HCT116 (cell line): ENCODE data around the gene RBM46. TPM values are rescaled to one million over a fixed set of nuclear protein-coding genes. Genes with fewer than 3 reads are reported as not detected.

Source experiments
- ATAC-seq: fragments of 200-7000 bp; cut with Tn5 transposase; 2 replicates; pipeline ENCODE4 v1.9.1; 2020; ENCODE audit warnings: mild to moderate bottlenecking, moderate library complexity
- BruUV-seq: library from RNA; stranded (reverse); fragments of 400-500 nt; replicated peaks from 2 replicates; lab custom pipeline; 2021; lab: Mats Ljungman, UMichigan
- CTCF ChIA-PET: fragments of 300-600 bp; sonication (Branson Sonifier 250); formaldehyde crosslinking; loops from one replicate; lab custom pipeline; 2021; ENCODE audit warnings: antibody characterized with exemption; lab: Charles Lee
- POLR2A ChIA-PET: fragments of 300-600, 350-600 bp; sonication (Branson Sonifier 250); formaldehyde crosslinking; loops from one replicate; lab custom pipeline; 2021; ENCODE audit warnings: antibody characterized with exemption; lab: Charles Lee
- RAD21 ChIA-PET, 2 experiments: fragments of 300-600 bp; sonication (Branson Sonifier 250); formaldehyde crosslinking; loops; one replicate each; lab custom pipeline; 2023; ENCODE audit warnings: low total read pairs in 2 of 2; ENCODE audit not compliant: uncharacterized antibody in 2 of 2, unreplicated experiment in 2 of 2, low non-redundant PET in 1 of 2; lab: Charles Lee
- DNase-seq: peaks from one replicate; pipeline ENCODE4 v3.0.0-alpha.2; 2010; ENCODE audit warnings: low read depth, low spot score
- H2AFZ ChIP-seq: fragments of 200-600 bp; shearing (Covaris generic), sonication (generic); 2 replicates; pipeline ENCODE4 v1.6.1; 2017; ENCODE audit warnings: low read depth, mixed run types, mixed read lengths, antibody characterized with exemption, low read length; ENCODE audit not compliant: poor library complexity, severe bottlenecking
- H3K27ac ChIP-seq: 2 replicates; pipeline ENCODE4 v1.5.1; 2012; ENCODE audit warnings: low read depth, low read length
- H3K27me3 ChIP-seq: fragments of 200-600 bp; sonication (generic); 2 replicates; pipeline ENCODE4 v1.6.1; 2016; ENCODE audit warnings: mixed run types, low read length, mixed read lengths; ENCODE audit not compliant: insufficient read depth
- H3K36me3 ChIP-seq, 2 experiments: fragments of 200-500 bp in 1 of 2; fragments of 200-600 bp in 1 of 2; sonication (Bioruptor generic) in 1 of 2; sonication (generic) in 1 of 2; 2 replicates each; pipeline versions ENCODE4 v1.5.1 to v1.6.1; 2014 to 2016; ENCODE audit warnings: low read length in 2 of 2, inconsistent platforms in 1 of 2, mixed read lengths in 1 of 2, mixed run types in 1 of 2; ENCODE audit not compliant: insufficient read depth in 2 of 2, control insufficient read depth in 1 of 2
- H3K4me1 ChIP-seq, 2 experiments: fragments of 200-600 bp in 1 of 2; sonication (generic) in 1 of 2; 2 replicates each; pipeline versions ENCODE4 v1.5.1 to v1.6.1; 2012 to 2017; ENCODE audit warnings: low read length in 2 of 2, inconsistent platforms in 1 of 2, mild to moderate bottlenecking in 1 of 2, mixed read lengths in 1 of 2, mixed run types in 1 of 2, moderate library complexity in 1 of 2; ENCODE audit not compliant: insufficient read depth in 2 of 2, control insufficient read depth in 1 of 2
- H3K4me2 ChIP-seq: fragments of 200-600 bp; sonication (generic); 2 replicates; pipeline ENCODE4 v1.6.1; 2017; ENCODE audit warnings: mixed run types, low read length, mixed read lengths
- H3K4me3 ChIP-seq, 2 experiments: fragments of 200-600 bp in 1 of 2; sonication (generic) in 1 of 2; replicated peaks in 1 of 2; 2 replicates each; pipeline ENCODE4 v1.5.1; 2011 to 2016; ENCODE audit warnings: low read length in 2 of 2, control low read depth in 1 of 2, low read depth in 1 of 2, mild to moderate bottlenecking in 1 of 2, mixed read lengths in 1 of 2, mixed run types in 1 of 2
- H3K79me2 ChIP-seq: fragments of 200-600 bp; sonication (generic); 2 replicates; pipeline ENCODE4 v1.6.1; 2017; ENCODE audit warnings: mild to moderate bottlenecking, mixed run types, low read length, moderate library complexity, mixed read lengths; ENCODE audit not compliant: insufficient read depth
- H3K9ac ChIP-seq: fragments of 200-600 bp; sonication (generic); 2 replicates; pipeline ENCODE4 v1.6.1; 2016; ENCODE audit warnings: low read length, mixed read lengths
- H3K9me2 ChIP-seq: fragments of 200-600 bp; sonication (generic), shearing (Covaris generic); 2 replicates; pipeline ENCODE4 v1.6.1; 2017; ENCODE audit warnings: mixed run types, mild to moderate bottlenecking, moderate library complexity; ENCODE audit not compliant: insufficient read depth
- H3K9me3 ChIP-seq, 2 experiments: fragments of 200-500 bp in 1 of 2; fragments of 200-600 bp in 1 of 2; sonication (Bioruptor generic) in 1 of 2; sonication (generic) in 1 of 2; 2 replicates each; pipeline ENCODE4 v1.6.1; 2014 to 2017; ENCODE audit warnings: low read length in 2 of 2, mixed read lengths in 2 of 2, inconsistent platforms in 1 of 2, low read depth in 1 of 2, mild to moderate bottlenecking in 1 of 2, mixed run types in 1 of 2, moderate library complexity in 1 of 2; ENCODE audit not compliant: control insufficient read depth in 1 of 2, insufficient read depth in 1 of 2
- H4K20me1 ChIP-seq: fragments of 200-600 bp; sonication (generic), shearing (Covaris generic); 2 replicates; pipeline ENCODE4 v1.6.1; 2017; ENCODE audit warnings: mixed run types, mild to moderate bottlenecking, moderate library complexity; ENCODE audit not compliant: insufficient read depth
- CBX3 ChIP-seq: IDR thresholded peaks from 2 replicates; pipeline ENCODE4 v1.6.1; 2012; ENCODE audit warnings: low read depth
- CEBPB ChIP-seq: IDR thresholded peaks from 2 replicates; pipeline ENCODE4 v1.6.1; 2012; ENCODE audit warnings: low read depth
- EGR1 ChIP-seq: IDR thresholded peaks from 2 replicates; pipeline ENCODE4 v1.6.1; 2012; ENCODE audit warnings: low read depth
- JUND ChIP-seq: IDR thresholded peaks from 2 replicates; pipeline ENCODE4 v1.6.1; 2012
- POLR2AphosphoS5 ChIP-seq: IDR thresholded peaks from 2 replicates; pipeline ENCODE4 v1.6.1; 2011; ENCODE audit warnings: mild to moderate bottlenecking, low read depth, low read length, moderate library complexity
- SIN3A ChIP-seq: IDR thresholded peaks from 2 replicates; pipeline ENCODE4 v1.6.1; 2012; ENCODE audit warnings: low read depth
- SRF ChIP-seq: IDR thresholded peaks from 2 replicates; pipeline ENCODE4 v1.6.1; 2012; ENCODE audit warnings: low read depth
- ZFX ChIP-seq: fragments of 450-650 bp; IDR thresholded peaks from 2 replicates; pipeline ENCODE4 v1.6.1; 2017
- intact Hi-C: fragments of 100-400 bp; cut with micrococcal nuclease; formaldehyde crosslinking; loops from 2 replicates; pipeline ENCODE4 v1.10.0; 2022
- total RNA-seq: library from RNA; stranded (reverse); gene quantifications from one replicate; pipeline ENCODE4 v1.2.1, GENCODE V29; 2021; ENCODE audit not compliant: unreplicated experiment
- TF ChIP-seq, protein P1 (sequence below): IDR thresholded peaks from 2 replicates; pipeline ENCODE4 v1.6.1; 2012
- TF ChIP-seq, protein P2 (sequence below): IDR thresholded peaks from 2 replicates; pipeline ENCODE4 v1.6.1; 2012
- TF ChIP-seq, protein P3 (sequence below), 3 experiments: fragments of 200-600 bp in 1 of 3; sonication (generic) in 1 of 3; IDR thresholded peaks in 2 of 3; conservative IDR thresholded peaks in 1 of 3; 2 replicates each; pipeline ENCODE4 v1.5.1; 2012 to 2017; ENCODE audit warnings: low read depth in 2 of 3, low read length in 2 of 3, antibody characterized with exemption in 1 of 3, borderline replicate concordance in 1 of 3, control low read depth in 1 of 3, mild to moderate bottlenecking in 1 of 3, mixed read lengths in 1 of 3, mixed run types in 1 of 3, moderate library complexity in 1 of 3; ENCODE audit not compliant: insufficient read depth in 1 of 3

Gene RBM46
- total RNA-seq, 1 experiment from 2014 or later, result 0.39 TPM

DNA sequence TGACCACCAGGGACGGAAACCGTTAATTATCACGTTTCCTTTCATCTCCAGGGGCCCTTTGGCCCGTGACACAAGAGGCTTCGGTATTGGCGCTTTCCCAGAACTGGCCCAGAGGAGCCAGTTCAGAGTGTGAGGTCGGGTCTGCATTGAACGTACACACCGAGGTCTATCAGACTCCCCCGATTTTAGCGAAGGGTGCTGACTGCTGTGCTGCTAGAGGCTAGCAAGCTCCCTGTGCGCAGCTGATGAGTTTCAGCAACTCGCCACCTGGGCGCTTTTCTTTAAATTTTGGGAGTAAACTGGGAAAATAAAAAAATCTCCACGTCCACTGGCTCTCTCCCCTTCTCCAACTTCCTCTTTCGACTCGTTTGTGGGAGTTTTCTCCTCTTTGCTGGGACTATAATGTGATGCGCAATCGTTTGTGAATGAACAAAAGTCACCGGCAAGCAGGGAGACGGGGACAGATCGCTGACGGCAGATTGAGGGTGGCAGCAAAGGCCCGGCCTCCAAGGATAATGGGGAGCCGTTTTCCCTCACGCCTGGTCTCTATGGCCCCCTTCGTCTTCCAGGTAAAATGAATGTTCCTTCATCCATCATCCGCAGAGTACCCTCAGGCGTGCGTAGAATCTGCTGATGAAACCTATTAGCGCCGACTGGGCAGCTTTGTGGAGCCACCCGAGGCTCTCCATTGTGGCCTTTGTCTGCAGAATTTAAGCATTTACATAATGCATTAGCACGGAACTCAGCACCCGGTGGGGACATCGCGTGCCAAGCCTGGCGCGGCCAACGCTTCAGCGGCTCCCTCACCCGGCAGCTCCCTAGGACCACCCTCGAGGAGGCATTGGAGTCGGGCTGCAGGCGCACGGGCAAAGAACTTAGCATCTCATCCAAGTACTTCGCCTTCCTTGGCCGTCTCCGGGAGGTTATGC lies 38.9 kb upstream of the RBM46 start:
- Histone ChIP-seq H3K4me3 (no peak overlapping the region), H4K20me1 (no peaks in the 10 kb centered on the region), H3K9me3 (no peaks in the 10 kb centered on the region), H3K4me2 (no peak overlapping the region), H3K27me3 (no peaks in the 10 kb centered on the region), H3K27ac (no peak overlapping the region), H3K36me3 (no peaks in the 10 kb centered on the region), H2AFZ (no peak overlapping the region), H3K9me2 (no peaks in the 10 kb centered on the region), H3K4me1 (peaks cover 3 to 20% of the 10 kb centered on the region in 2 experiments; a peak in 3 of 4 replicates), H3K79me2 (no peaks in the 10 kb centered on the region), H3K9ac (no peak overlapping the region)
- ATAC-seq (no peak), DNase-seq (no peak)
- POLR2A ChIA-PET, result no interaction called here
- no peak for TF ChIP-seq CEBPB
- RAD21 ChIA-PET, result no interaction called here
- intact Hi-C loops, result no loop called here
- BruUV-seq, result no TSS peak
- CTCF ChIA-PET, result no interaction called here

DNA sequence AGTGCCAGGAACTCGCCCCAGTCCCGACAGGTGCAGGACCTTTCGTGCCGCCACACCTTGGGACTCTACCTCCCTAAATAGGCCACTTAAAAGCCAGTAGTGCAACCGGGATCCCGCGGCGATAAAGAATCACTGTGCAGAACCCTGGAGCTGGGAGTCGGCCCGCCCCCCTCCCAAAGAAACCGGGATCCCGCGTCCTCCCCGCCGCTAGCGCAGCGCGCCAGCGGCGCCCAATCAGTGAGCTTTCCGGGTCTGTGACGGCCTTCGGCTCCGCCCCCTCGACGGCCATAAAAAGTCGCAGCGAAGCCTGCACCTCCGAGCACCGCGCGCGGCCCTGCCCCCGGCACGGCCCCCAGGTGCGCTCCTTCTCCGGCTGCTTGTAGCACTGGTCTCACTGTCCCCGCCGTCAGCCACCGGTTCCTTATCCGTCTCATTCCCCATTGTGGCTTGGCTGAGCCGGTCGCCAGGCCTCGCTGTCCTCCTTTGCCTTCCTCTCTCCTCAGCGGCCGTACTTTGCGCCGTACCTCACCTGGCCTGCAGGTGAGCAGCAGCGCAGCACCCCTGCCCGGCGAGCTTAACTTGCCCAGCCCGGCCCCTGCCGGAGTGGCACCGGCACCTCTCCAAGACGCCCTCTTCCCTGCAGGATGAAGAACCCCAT lies 37.3 kb upstream of the RBM46 start, which contains the start of gene LRAT:
Gene LRAT (plus strand): TSS at position 318 of the 658 bp plus-strand sequence. CDS start 327 bp downstream, at position 645.
- Histone ChIP-seq H3K79me2 (no peaks in the 10 kb centered on the region), H3K36me3 (no peaks in the 10 kb centered on the region), H2AFZ (peak within 1 kb of the TSS; percentile 93), H3K9ac (peak within 1 kb of the TSS; percentile 55), H4K20me1 (no peaks in the 10 kb centered on the region), H3K9me3 (no peaks in the 10 kb centered on the region), H3K4me3 (peak within 1 kb of the TSS; percentile 65 to 68), H3K9me2 (no peaks in the 10 kb centered on the region), H3K4me2 (peak within 1 kb of the TSS; percentile 88), H3K4me1 (peaks cover 3 to 14% of the 10 kb centered on the region in 2 experiments; a peak in 3 of 4 replicates), H3K27me3 (no peaks in the 10 kb centered on the region), H3K27ac (no peak within 1 kb of the TSS; the same call in 1 of the 2 replicates)
- peak; percentile 98 for ATAC-seq
- intact Hi-C loops, result no loop called here
- POLR2A ChIA-PET, result interaction anchor here (0.6 to 1.5 kb wide), 9 partner anchors 9 to 194 kb away, joined by 3 to 8 read pairs (median 6); partner anchors contain the start of gene PLRG1
- no TSS peak for BruUV-seq
- TF ChIP-seq ZFX, result no peak; the same call in 1 of the 2 replicates
- peak; percentile 93 for TF ChIP-seq POLR2AphosphoS5
- TF ChIP-seq, protein P1, sequence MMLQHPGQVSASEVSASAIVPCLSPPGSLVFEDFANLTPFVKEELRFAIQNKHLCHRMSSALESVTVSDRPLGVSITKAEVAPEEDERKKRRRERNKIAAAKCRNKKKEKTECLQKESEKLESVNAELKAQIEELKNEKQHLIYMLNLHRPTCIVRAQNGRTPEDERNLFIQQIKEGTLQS, result no peak
- TF ChIP-seq, protein P2, sequence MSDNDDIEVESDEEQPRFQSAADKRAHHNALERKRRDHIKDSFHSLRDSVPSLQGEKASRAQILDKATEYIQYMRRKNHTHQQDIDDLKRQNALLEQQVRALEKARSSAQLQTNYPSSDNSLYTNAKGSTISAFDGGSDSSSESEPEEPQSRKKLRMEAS, result 0 out of 2 replicates have a peak, but pooled peaks have one; percentile 26
- TF ChIP-seq, protein P3, sequence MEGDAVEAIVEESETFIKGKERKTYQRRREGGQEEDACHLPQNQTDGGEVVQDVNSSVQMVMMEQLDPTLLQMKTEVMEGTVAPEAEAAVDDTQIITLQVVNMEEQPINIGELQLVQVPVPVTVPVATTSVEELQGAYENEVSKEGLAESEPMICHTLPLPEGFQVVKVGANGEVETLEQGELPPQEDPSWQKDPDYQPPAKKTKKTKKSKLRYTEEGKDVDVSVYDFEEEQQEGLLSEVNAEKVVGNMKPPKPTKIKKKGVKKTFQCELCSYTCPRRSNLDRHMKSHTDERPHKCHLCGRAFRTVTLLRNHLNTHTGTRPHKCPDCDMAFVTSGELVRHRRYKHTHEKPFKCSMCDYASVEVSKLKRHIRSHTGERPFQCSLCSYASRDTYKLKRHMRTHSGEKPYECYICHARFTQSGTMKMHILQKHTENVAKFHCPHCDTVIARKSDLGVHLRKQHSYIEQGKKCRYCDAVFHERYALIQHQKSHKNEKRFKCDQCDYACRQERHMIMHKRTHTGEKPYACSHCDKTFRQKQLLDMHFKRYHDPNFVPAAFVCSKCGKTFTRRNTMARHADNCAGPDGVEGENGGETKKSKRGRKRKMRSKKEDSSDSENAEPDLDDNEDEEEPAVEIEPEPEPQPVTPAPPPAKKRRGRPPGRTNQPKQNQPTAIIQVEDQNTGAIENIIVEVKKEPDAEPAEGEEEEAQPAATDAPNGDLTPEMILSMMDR (IDR thresholded peaks at IDR 0.05 in 2 of 3, conservative IDR thresholded peaks at IDR 0.05 in 1 of 3; ENCODE audit: borderline replicate concordance in 1 of 3, insufficient read depth in 1 of 3, low read depth in 2 of 3, low read length in 2 of 3), result peak in 2 of 3 experiments; percentile 43 to 48; a peak in 4 of 6 replicates
- peak; percentile 16; the same call in 1 of the 2 replicates for TF ChIP-seq EGR1
- TF ChIP-seq JUND, result no peak
- 0 out of 2 replicates have a peak, but pooled peaks have one; percentile 44 for TF ChIP-seq SIN3A
- TF ChIP-seq CBX3, result peak; percentile 59; the same call in 1 of the 2 replicates
- peak; percentile 16; the same call in 1 of the 2 replicates for TF ChIP-seq SRF
- CTCF ChIA-PET, result interaction anchor here (0.6 to 1.7 kb wide), 5 partner anchors 9 to 191 kb away, joined by 3 to 10 read pairs (median 3); no protein-coding TSS in a partner anchor
- RAD21 ChIA-PET, result interaction anchor here in 1 of 2 experiments (0.8 kb wide), 1 partner anchor 35 kb away, joined by 3 read pairs; no protein-coding TSS in a partner anchor
- peak; percentile 54 for DNase-seq
